Spinal cord (tissue), 10 donors: ENCODE data around the gene SSR4. TPM values are rescaled to one million over a fixed set of nuclear protein-coding genes. Genes with fewer than 3 reads are reported as not detected.
A peak's percentile ranks its signal among the peaks of the same experiment; 100 is the strongest.

ENCODE experiments used
- DNase-seq, 6 donors: peaks; one replicate each; pipeline versions ENCODE4 v3.0.0 to v3.0.0-alpha.2; 2013 to 2015; ENCODE audit warnings: low spot score in 6 of 6, low read depth in 4 of 6
- H3K27ac ChIP-seq: one replicate; pipeline ENCODE4 v1.5.1; 2013; ENCODE audit warnings: low read depth, low read length, control low read depth
- H3K27me3 ChIP-seq: one replicate; pipeline ENCODE4 v1.6.1; 2013; ENCODE audit warnings: low read length; ENCODE audit not compliant: control insufficient read depth, insufficient read depth
- H3K36me3 ChIP-seq: one replicate; pipeline ENCODE4 v1.6.1; 2013; ENCODE audit warnings: low read length; ENCODE audit not compliant: control insufficient read depth, insufficient read depth
- H3K4me1 ChIP-seq: one replicate; pipeline ENCODE4 v1.6.1; 2013; ENCODE audit warnings: low read length; ENCODE audit not compliant: control insufficient read depth, insufficient read depth
- H3K4me3 ChIP-seq: one replicate; pipeline ENCODE4 v1.5.1; 2013; ENCODE audit warnings: low read depth, low read length, control low read depth
- H3K9me3 ChIP-seq: one replicate; pipeline ENCODE4 v1.6.1; 2013; ENCODE audit warnings: low read length; ENCODE audit not compliant: control insufficient read depth, insufficient read depth
- WGBS: methylation state at CpG from one replicate; pipeline ENCODE4 v1.1.5; 2013; ENCODE audit warnings: missing lambda C conversion rate; ENCODE audit not compliant: insufficient coverage; 5-methylcytosine and 5-hydroxymethylcytosine counted together
- polyA plus RNA-seq, 2 donors: library from polyadenylated mRNA; unstranded; fragments of 120-200 nt; gene quantifications; one replicate each; pipeline ENCODE4 v1.2.1, GENCODE V29; 2013; ENCODE audit not compliant: insufficient read length in 2 of 2
- total RNA-seq, 2 donors: library from RNA; depleted of rRNA in 1 of 2; stranded (reverse); fragments of 120-200 nt in 1 of 2; fragments of >200 nt in 1 of 2; gene quantifications; one replicate each; pipeline versions ENCODE4 v1.2.3 to v1.2.4, GENCODE V29; 2013 to 2014
- donor health status: healthy.

Gene SSR4
- total and polyA plus RNA-seq, 4 donors: 95.5 to 317 (median 176) TPM

- Histone ChIP-seq H3K27me3 (no peaks in the 10 kb centered on the region), H3K27ac (no peak overlapping the region), H3K9me3 (no peaks in the 10 kb centered on the region), H3K36me3 (peaks cover 87% of the 10 kb centered on the region), H3K4me3 (no peak overlapping the region), H3K4me1 (peaks cover 24% of the 10 kb centered on the region)
- 65% methylated on average over 14 of the region's 14 CpGs for WGBS
- DNase-seq: no peak
Observed at GRCh38 chrX:153802513-153803045, 8.1 kb downstream of the SSR4 start.

GRCh38 chrX:153803211-153804099 lies 9.0 kb downstream of the SSR4 start:
- 93% methylated on average over 74 of the region's 87 CpGs for WGBS
- DNase-seq: no peak
- no peak overlapping the region for H3K4me3 ChIP-seq
- peaks cover 87% of the 10 kb centered on the region for H3K36me3 ChIP-seq
- no peaks in the 10 kb centered on the region for H3K27me3 ChIP-seq
- H3K4me1 ChIP-seq: peaks cover 24% of the 10 kb centered on the region
- no peak overlapping the region for H3K27ac ChIP-seq
- H3K9me3 ChIP-seq: no peaks in the 10 kb centered on the region

- peaks cover 24% of the 10 kb centered on the region for H3K4me1 ChIP-seq
- WGBS: 93% methylated on average over 34 of the region's 34 CpGs
- no peaks in the 10 kb centered on the region for H3K9me3 ChIP-seq
- peaks cover 83% of the 10 kb centered on the region for H3K36me3 ChIP-seq
- no peak for DNase-seq
- no peak overlapping the region for H3K4me3 ChIP-seq
- no peaks in the 10 kb centered on the region for H3K27me3 ChIP-seq
- H3K27ac ChIP-seq: no peak overlapping the region
Observed at GRCh38 chrX:153804100-153804595, 9.7 kb downstream of the SSR4 start.

- no peak for DNase-seq
- H3K9me3 ChIP-seq: no peaks in the 10 kb centered on the region
- H3K4me1 ChIP-seq: peaks cover 21% of the 10 kb centered on the region
- no peak overlapping the region for H3K4me3 ChIP-seq
- no peak overlapping the region for H3K27ac ChIP-seq
- H3K27me3 ChIP-seq: no peaks in the 10 kb centered on the region
- 87% methylated on average over 25 of the region's 25 CpGs for WGBS
- peaks cover 82% of the 10 kb centered on the region for H3K36me3 ChIP-seq
Observed at GRCh38 chrX:153804621-153805020, 10.2 kb downstream of the SSR4 start.

- H3K4me1 ChIP-seq: peaks cover 14% of the 10 kb centered on the region
- no peak overlapping the region for H3K27ac ChIP-seq
- DNase-seq: no peak
- H3K4me3 ChIP-seq: no peak overlapping the region
- no peaks in the 10 kb centered on the region for H3K9me3 ChIP-seq
- 79% methylated on average over 13 of the region's 13 CpGs for WGBS
- peaks cover 84% of the 10 kb centered on the region for H3K36me3 ChIP-seq
- no peaks in the 10 kb centered on the region for H3K27me3 ChIP-seq
Observed at GRCh38 chrX:153805436-153805835, 11.0 kb downstream of the SSR4 start.

GRCh38 chrX:153806999-153807575 lies 12.6 kb downstream of the SSR4 start:
- Histone ChIP-seq H3K4me3 (no peak overlapping the region), H3K27me3 (no peaks in the 10 kb centered on the region), H3K36me3 (peaks cover 75% of the 10 kb centered on the region), H3K9me3 (no peaks in the 10 kb centered on the region), H3K4me1 (peaks cover 2% of the 10 kb centered on the region), H3K27ac (no peak overlapping the region)
- no peak for DNase-seq
- 88% methylated on average over 26 of the region's 28 CpGs for WGBS

GRCh38 chrX:153807976-153808375 lies 13.5 kb downstream of the SSR4 start:
- Histone ChIP-seq H3K36me3 (peaks cover 66% of the 10 kb centered on the region), H3K27me3 (no peaks in the 10 kb centered on the region), H3K9me3 (no peaks in the 10 kb centered on the region), H3K27ac (no peak overlapping the region), H3K4me3 (no peak overlapping the region), H3K4me1 (peaks cover 7% of the 10 kb centered on the region)
- 91% methylated on average over 19 of the region's 19 CpGs for WGBS
- no peak for DNase-seq

- H3K4me3 ChIP-seq: no peak overlapping the region
- peak in 1 of 6 donors; percentile 82 for DNase-seq
- no peak overlapping the region for H3K27ac ChIP-seq
- H3K36me3 ChIP-seq: peaks cover 24% of the 10 kb centered on the region
- H3K4me1 ChIP-seq: peaks cover 18% of the 10 kb centered on the region
- no peaks in the 10 kb centered on the region for H3K27me3 ChIP-seq
- WGBS: 36% methylated on average over 10 of the region's 14 CpGs
- no peaks in the 10 kb centered on the region for H3K9me3 ChIP-seq
Observed at GRCh38 chrX:153812220-153812619, 17.8 kb downstream of the SSR4 start.

GRCh38 chrX:153813161-153813560 lies 18.7 kb downstream of the SSR4 start:
- Histone ChIP-seq H3K36me3 (peaks cover 16% of the 10 kb centered on the region), H3K27ac (no peak overlapping the region), H3K4me3 (no peak overlapping the region), H3K27me3 (no peaks in the 10 kb centered on the region), H3K9me3 (no peaks in the 10 kb centered on the region), H3K4me1 (peaks cover 23% of the 10 kb centered on the region)
- DNase-seq: no peak
- WGBS: 81% methylated on average over 3 of the region's 5 CpGs
